Keratinocyte (primary cell): ENCODE results near the gene BUB1. TPM values are rescaled to one million over a fixed set of nuclear protein-coding genes. Genes with fewer than 3 reads are reported as not detected.
"Not testable (repeated sequence)": the region's sequence is repeated elsewhere in the genome, so short reads cannot be mapped to it uniquely, and the experiment has no call there.

Experiments used
- DNase-seq: peaks from one replicate; pipeline ENCODE4 v3.0.0-alpha.2; 2011; ENCODE audit warnings: low read depth, missing footprints, low spot score
- FAIRE-seq: peaks from 2 replicates; lab custom pipeline; 2011; peaks lifted over from hg19 to GRCh38; lab: Jason Lieb, UNC
- H2AFZ ChIP-seq: 2 replicates; pipeline ENCODE4 v1.6.0; 2012; ENCODE audit warnings: low read length, control low read depth, inconsistent platforms; ENCODE audit not compliant: control insufficient read depth
- H3K27ac ChIP-seq: 2 replicates; pipeline ENCODE4 v1.5.1; 2011; ENCODE audit warnings: low read length; ENCODE audit not compliant: control insufficient read depth, insufficient read depth
- H3K27me3 ChIP-seq: 3 replicates; pipeline ENCODE4 v1.6.0; 2011; ENCODE audit warnings: low read length; ENCODE audit not compliant: control insufficient read depth, insufficient read depth; ENCODE audit errors: extremely low read depth
- H3K36me3 ChIP-seq, 2 experiments: 2 replicates in 1 of 2; 3 replicates in 1 of 2; pipeline ENCODE4 v1.5.1; 2011; ENCODE audit warnings: low read length in 2 of 2, mild to moderate bottlenecking in 1 of 2; ENCODE audit not compliant: control insufficient read depth in 2 of 2, insufficient read depth in 2 of 2; ENCODE audit errors: extremely low read depth in 1 of 2
- H3K4me1 ChIP-seq: 3 replicates; pipeline ENCODE4 v1.5.1; 2011; ENCODE audit warnings: low read length; ENCODE audit not compliant: control insufficient read depth, insufficient read depth; ENCODE audit errors: extremely low read depth
- H3K4me2 ChIP-seq: 3 replicates; pipeline ENCODE4 v1.6.0; 2011; ENCODE audit warnings: low read depth, low read length; ENCODE audit not compliant: control insufficient read depth, insufficient read depth; ENCODE audit errors: extremely low read depth
- H3K4me3 ChIP-seq, 3 experiments: fragments of 200-600 bp in 1 of 3; sonication (generic) in 1 of 3; 2 replicates in 2 of 3; 3 replicates in 1 of 3; pipeline ENCODE4 v1.5.1; 2011 to 2016; ENCODE audit warnings: low read length in 3 of 3, mild to moderate bottlenecking in 3 of 3, control low read depth in 2 of 3, inconsistent platforms in 1 of 3, low read depth in 1 of 3, mixed read lengths in 1 of 3, mixed run types in 1 of 3, moderate library complexity in 1 of 3; ENCODE audit not compliant: control insufficient read depth in 2 of 3, insufficient read depth in 2 of 3; ENCODE audit errors: extremely low read depth in 1 of 3
- H3K79me2 ChIP-seq: 2 replicates; pipeline ENCODE4 v1.6.0; 2012; ENCODE audit warnings: low read length; ENCODE audit not compliant: control insufficient read depth, insufficient read depth
- H3K9ac ChIP-seq: 3 replicates; pipeline ENCODE4 v1.6.0; 2011; ENCODE audit warnings: low read length; ENCODE audit not compliant: control insufficient read depth, insufficient read depth; ENCODE audit errors: extremely low read depth
- H3K9me1 ChIP-seq: 3 replicates; pipeline ENCODE4 v1.6.0; 2011; ENCODE audit warnings: low read length; ENCODE audit not compliant: control insufficient read depth, insufficient read depth; ENCODE audit errors: extremely low read depth
- H3K9me3 ChIP-seq: 2 replicates; pipeline ENCODE4 v1.5.1; 2012; ENCODE audit warnings: low read depth, low read length; ENCODE audit not compliant: control insufficient read depth
- H4K20me1 ChIP-seq: 3 replicates; pipeline ENCODE4 v1.6.0; 2011; ENCODE audit warnings: low read length; ENCODE audit not compliant: control insufficient read depth, insufficient read depth; ENCODE audit errors: extremely low read depth
- dilution Hi-C: fragments of 300-500 bp; cut with MboI; formaldehyde crosslinking; loops from one replicate; pipeline ENCODE4 v1.7.0; 2020; ENCODE audit warnings: low sequenced_read_pairs; ENCODE audit not compliant: extremely low pct_ligation_motif_present
- polyA plus RNA-seq, 5 experiments: library from polyadenylated mRNA; depleted of rRNA in 3 of 5; stranded (reverse) in 3 of 5; stranded (forward) in 1 of 5; unstranded in 1 of 5; fragments of >200 nt; gene quantifications; 1 replicate in 1 of 5; 2 replicates in 3 of 5; 3 replicates in 1 of 5; pipeline versions ENCODE4 v1.2.1 to v1.2.3, GENCODE V29; 2011 to 2012; ENCODE audit warnings: missing spikeins in 2 of 5, low read depth in 1 of 5, low replicate concordance in 1 of 5

Gene BUB1
- polyA plus RNA-seq, 1 donor (not counting 4 experiments of a cell fraction or from before 2014, with no cell fraction given): 24.7 TPM

- H3K9me3 ChIP-seq, H3K27me3 ChIP-seq, H3K4me3 ChIP-seq, H3K4me2 ChIP-seq, DNase-seq, H2AFZ ChIP-seq, H3K79me2 ChIP-seq, FAIRE-seq, dilution Hi-C loops, H4K20me1 ChIP-seq, H3K4me1 ChIP-seq, H3K9ac ChIP-seq, H3K36me3 ChIP-seq, H3K9me1 ChIP-seq, H3K27ac ChIP-seq: not testable (repeated sequence)
Observed at GRCh38 chr2:110619326-110619939, 58.4 kb downstream of the BUB1 start.

- dilution Hi-C loops, FAIRE-seq, H3K9ac ChIP-seq, H3K9me1 ChIP-seq, DNase-seq, H3K27ac ChIP-seq, H3K79me2 ChIP-seq, H4K20me1 ChIP-seq, H3K4me2 ChIP-seq, H2AFZ ChIP-seq, H3K4me3 ChIP-seq, H3K36me3 ChIP-seq, H3K4me1 ChIP-seq, H3K9me3 ChIP-seq, H3K27me3 ChIP-seq: not testable (repeated sequence)
Observed at GRCh38 chr2:110613927-110614326, 63.9 kb downstream of the BUB1 start.

GRCh38 chr2:110610613-110611250 is 67.1 kb downstream of the BUB1 start:
- H3K4me2 ChIP-seq, H3K9ac ChIP-seq, H2AFZ ChIP-seq, H3K36me3 ChIP-seq, dilution Hi-C loops, FAIRE-seq, DNase-seq, H4K20me1 ChIP-seq, H3K27me3 ChIP-seq, H3K4me1 ChIP-seq, H3K9me3 ChIP-seq, H3K27ac ChIP-seq, H3K4me3 ChIP-seq, H3K79me2 ChIP-seq, H3K9me1 ChIP-seq: not testable (repeated sequence)

- FAIRE-seq, H3K4me2 ChIP-seq, H3K4me3 ChIP-seq: not testable (repeated sequence)
Observed at GRCh38 chr2:110609843-110610612, 67.8 kb downstream of the BUB1 start.

More at GRCh38 chr2:110609843-110610612, 67.8 kb downstream of the BUB1 start:
- dilution Hi-C loops, H3K9me3 ChIP-seq, H3K4me1 ChIP-seq, DNase-seq, H4K20me1 ChIP-seq, H2AFZ ChIP-seq, H3K36me3 ChIP-seq, H3K27me3 ChIP-seq, H3K9me1 ChIP-seq, H3K79me2 ChIP-seq, H3K9ac ChIP-seq, H3K27ac ChIP-seq: not testable (repeated sequence)
